NOMO-1 treated with dmso at 0.1 percent for 144 hours (cell line): Measurements from ENCODE around the gene NFE2L2.
"Not testable (repeated sequence)": the region's sequence is repeated elsewhere in the genome, so short reads cannot be mapped to it uniquely, and the experiment has no call there.

Experiments
- DNase-seq: peaks from one replicate; lab custom pipeline; 2025; ENCODE audit not compliant: unreplicated experiment; lab: John Stamatoyannopoulos, UW

The NFE2L2 gene

DNA sequence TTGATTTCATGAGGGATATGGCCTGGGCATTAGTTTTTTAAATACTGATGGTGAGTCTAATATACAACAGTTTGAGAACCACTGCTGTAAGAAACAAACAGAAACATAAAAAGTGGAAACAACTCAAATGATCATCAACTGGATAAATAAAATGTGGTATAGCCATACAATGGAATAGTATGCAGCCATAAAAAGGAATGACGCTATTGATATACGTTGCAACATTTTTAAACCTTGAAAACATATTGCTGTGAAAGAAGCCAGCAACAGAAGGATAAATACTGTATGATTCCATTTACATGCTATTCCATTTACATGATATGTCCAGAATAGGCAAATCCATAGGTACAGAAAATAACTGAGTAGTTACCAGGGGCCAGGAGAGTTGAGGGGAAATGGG is 6.5 kb downstream of the NFE2L2 start:
- DNase-seq: no peak

GRCh38 chr2:177257471-177257870 is 7.1 kb downstream of the NFE2L2 start:
- no peak for DNase-seq

- no peak for DNase-seq
Measured at GRCh38 chr2:177256695-177257094, 7.8 kb downstream of the NFE2L2 start.

DNA sequence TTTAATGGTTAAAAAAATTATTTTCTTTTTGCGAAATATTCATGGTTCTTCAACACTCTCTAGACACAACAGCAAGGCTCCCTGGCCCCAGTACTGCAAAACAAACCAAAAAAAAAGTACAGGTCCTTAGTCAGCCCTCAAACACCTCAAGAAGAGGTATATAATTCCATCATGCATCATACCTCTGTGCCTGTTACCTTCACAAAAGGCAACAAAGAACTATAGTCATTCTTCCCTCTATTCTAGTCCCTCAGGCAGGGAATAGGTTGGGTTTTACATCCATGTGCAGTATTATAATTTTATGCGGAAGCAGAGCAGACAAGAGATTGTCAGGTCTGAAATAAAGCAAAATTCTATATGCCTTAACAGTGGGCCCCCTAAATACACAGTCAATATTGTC is 8.5 kb downstream of the NFE2L2 start:
- DNase-seq: no peak

DNA sequence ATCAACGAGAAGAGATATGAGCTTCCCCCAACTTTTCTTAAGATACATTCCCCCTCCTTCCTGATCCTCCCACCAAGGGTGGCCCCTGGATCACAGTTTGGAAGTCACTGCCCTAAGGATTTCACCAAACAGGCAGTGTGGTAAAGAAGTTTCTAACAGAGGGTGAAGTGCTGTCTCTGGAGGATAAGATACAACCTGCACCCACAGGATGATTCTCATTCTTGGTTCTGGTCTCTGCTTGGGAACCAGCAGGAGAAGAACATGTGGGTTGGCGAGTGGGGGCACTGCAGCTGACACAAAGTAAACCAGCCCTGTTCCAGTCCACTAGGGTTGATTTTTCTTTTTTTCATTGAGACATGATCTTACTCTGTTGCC is 9.3 kb downstream of the NFE2L2 start:
- DNase-seq: no peak

GRCh38 chr2:177254433-177255226 is 9.9 kb downstream of the NFE2L2 start:
- DNase-seq: no peak

- DNase-seq: no peak
Measured at GRCh38 chr2:177253704-177254103, 10.8 kb downstream of the NFE2L2 start.

- no peak for DNase-seq
Measured at GRCh38 chr2:177252808-177253531, 11.6 kb downstream of the NFE2L2 start.

GRCh38 chr2:177251165-177251542 is 13.4 kb downstream of the NFE2L2 start:
- DNase-seq: no peak

DNA sequence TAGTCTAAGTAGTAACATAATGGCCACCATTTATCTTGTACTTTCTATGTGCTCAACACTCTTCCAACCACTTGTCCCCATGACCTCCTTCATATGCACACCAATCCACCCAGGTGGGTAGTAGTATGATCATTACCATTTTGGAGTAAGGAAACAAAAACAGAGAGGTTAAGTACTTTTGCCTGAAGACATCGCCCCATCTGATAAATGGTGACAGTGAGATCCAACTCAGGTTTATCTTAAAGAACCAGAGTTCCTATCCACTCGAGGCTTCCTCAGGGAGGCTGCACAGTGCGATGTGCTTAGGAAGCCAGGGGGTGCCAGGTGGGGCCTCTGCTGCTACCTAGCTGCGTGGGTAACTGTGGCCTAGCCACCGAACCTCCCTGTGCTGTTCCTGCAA is 14.1 kb downstream of the NFE2L2 start:
- no peak for DNase-seq

DNA sequence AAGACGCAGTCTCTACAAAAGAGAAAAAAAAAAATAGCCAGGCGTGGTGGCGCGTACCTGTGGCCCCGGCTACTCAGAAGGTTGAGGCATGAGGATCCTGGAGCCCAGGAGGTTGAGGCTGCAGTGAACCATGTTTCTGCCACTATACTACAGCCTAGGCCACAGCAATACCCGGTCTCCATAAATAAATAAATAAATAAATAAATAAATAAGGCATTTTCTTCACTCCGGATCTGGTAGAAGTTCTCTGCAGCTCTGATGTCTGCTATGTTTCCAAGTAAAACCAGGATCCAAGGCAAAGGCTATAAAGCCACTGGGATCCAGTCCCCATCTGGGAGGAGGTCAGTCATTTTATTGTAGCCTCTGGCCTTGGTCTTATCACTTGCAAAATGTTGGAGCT is 15.5 kb downstream of the NFE2L2 start:
- DNase-seq: no peak

- DNase-seq: no peak
Measured at GRCh38 chr2:177247693-177248262, 16.7 kb downstream of the NFE2L2 start.

DNA sequence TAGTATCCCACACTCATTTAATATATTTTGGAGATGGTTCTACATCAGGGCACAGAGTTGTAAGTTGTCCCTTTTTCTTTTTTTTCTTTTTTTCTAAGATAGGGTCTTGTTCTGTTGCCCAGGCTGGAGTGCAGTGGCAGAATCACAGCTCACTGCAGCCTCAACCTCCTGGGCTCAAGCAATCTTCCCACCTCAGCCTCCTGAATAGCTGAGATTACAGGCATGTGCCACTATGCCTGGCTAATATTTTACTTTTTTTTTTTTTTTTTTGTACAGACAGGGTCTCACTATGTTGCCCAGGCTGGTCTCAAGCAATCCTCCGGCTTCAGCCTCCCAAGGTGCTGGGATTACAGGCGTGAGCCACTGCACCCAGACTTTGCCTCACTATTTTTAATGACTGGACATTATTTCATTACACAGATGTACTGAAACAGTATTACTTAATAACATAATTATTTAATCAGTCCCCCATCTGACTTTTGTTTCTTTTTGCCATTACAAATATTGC is 17.9 kb downstream of the NFE2L2 start:
- not testable (repeated sequence) for DNase-seq

DNA sequence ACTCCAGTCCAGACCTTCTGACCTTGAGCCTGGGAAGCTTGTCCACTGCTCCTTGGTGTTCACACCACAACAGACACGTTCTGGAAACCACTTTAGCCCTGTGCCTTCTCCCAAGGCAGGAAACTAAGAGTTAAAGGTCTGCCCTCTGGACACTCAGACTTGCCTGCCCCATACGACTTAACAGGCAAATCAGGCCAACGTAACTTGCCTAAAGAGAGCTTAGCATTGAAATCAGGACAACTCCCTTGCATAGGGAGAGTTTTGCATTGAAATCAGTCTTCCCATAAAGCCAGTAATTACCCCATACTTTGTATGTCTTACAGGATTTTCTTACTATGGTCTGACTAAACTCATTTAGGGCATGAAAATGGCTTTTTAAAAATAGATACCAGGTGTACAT is 18.5 kb downstream of the NFE2L2 start:
- DNase-seq: no peak

- no peak for DNase-seq
Measured at GRCh38 chr2:177245010-177245422, 19.5 kb downstream of the NFE2L2 start.

GRCh38 chr2:177244244-177244771 is 20.2 kb downstream of the NFE2L2 start:
- DNase-seq: no peak

DNA sequence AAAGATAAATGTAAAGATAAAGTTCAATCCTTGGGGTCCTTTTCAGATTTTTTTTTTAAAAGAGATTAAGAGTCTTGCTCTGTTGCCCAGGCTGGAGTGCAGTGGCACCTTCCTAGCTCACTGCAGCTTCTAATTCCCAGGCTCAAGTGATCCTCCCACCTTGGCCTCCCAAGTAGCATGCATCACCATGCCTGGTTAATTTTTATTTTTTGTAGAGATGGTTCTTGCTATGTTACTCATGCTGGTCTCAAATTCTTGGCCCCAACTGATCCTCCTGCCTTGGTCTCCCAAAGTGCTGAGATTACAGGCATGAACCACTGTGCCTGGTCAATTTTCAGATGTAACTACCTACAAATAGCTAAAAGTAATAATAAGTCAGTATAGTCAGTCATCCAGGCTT is 21.1 kb downstream of the NFE2L2 start:
- DNase-seq: no peak

- no peak for DNase-seq
Measured at GRCh38 chr2:177243073-177243472, 21.5 kb downstream of the NFE2L2 start.

DNA sequence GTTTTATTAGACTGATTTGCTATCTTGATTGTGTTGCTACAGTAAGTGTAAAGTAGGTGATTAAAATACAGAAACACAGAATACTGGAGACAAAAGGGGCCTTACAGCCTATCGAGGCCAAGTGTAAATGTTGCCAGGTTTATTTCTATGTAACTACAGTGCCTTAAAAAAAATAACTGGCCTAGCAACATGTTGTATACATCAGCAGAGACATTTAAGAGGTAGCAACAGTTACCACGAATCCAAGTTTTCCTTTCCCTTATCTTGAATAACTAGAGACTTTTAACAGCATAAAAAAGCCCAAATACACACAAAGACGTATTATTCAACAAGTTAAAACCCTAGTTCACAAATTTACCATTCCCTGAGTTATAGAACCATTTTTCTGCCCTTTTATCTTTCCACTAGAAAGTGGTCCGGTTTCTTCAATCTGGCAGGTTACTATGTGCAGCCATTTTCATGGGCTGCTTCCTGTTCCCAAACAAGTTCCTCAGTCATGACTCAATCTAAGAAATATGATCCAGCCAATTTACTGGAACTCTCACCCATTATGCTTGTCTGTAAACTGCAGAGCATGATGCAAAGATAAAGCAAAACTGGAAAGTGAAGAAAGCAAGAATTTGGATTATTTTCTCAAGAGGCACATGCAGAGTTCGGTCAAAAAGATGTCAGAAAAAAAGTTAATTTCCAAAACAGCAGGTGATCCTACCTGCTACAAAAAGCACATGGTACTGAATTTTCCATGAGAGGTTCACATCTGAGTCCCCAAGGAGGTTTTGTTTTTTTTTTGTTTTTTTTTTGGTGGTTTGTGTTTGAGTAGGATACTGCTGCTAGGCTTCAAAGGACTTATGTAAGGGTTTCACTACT is 22.2 kb downstream of the NFE2L2 start:
- DNase-seq: no peak

DNA sequence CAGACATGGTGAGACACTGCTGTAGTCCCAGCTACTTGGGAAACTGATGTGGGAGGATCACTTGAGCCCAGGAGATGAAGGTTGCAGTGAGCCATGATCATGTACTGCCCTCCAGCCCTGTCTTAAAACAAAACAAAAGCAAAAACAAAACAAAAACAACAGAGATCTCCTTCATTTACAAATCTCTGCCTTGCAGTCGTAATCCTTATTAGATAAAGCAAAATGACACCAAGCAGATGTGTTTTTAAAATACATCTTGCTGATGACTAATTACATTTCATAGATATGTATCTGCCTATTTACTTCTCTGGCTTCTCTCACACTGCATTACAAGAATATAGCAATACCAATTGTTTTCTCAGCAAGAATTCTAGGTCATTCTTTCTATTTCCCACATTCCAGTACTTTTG is 22.8 kb downstream of the NFE2L2 start:
- DNase-seq: no peak
